ENCODE data around the gene KIF6. TPM values are rescaled to one million over a fixed set of nuclear protein-coding genes. Genes with fewer than 3 reads are reported as not detected.
A peak's percentile ranks its signal among the peaks of the same experiment; 100 is the strongest.

KIF6 gene
- total and polyA plus RNA-seq, 11 donors, result 0.06 to 0.77 (median 0.48) TPM

DNA sequence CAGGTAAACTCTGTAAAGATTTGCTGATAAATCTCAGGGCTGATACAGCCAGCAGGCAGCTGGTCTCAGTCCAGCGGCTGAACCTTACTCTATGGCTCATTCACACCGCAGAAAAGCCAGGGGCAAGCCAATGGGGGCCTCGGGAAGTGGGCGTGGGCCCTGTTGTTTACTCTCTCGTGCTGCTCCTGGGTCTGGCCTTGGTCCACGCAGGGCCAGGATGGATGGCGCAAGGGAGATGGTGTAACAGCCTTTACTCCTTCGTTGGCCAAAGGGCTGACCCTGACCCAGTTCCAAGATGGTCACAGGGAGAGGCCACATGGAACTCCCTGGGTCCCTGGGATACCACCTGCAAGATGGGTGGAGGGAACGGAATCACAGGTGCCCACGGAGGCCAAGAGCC is 427.1 kb downstream of the KIF6 start:
- DNase-seq, result no peak
- intact Hi-C loops (cut with DNase I), result no loop called here

DNA sequence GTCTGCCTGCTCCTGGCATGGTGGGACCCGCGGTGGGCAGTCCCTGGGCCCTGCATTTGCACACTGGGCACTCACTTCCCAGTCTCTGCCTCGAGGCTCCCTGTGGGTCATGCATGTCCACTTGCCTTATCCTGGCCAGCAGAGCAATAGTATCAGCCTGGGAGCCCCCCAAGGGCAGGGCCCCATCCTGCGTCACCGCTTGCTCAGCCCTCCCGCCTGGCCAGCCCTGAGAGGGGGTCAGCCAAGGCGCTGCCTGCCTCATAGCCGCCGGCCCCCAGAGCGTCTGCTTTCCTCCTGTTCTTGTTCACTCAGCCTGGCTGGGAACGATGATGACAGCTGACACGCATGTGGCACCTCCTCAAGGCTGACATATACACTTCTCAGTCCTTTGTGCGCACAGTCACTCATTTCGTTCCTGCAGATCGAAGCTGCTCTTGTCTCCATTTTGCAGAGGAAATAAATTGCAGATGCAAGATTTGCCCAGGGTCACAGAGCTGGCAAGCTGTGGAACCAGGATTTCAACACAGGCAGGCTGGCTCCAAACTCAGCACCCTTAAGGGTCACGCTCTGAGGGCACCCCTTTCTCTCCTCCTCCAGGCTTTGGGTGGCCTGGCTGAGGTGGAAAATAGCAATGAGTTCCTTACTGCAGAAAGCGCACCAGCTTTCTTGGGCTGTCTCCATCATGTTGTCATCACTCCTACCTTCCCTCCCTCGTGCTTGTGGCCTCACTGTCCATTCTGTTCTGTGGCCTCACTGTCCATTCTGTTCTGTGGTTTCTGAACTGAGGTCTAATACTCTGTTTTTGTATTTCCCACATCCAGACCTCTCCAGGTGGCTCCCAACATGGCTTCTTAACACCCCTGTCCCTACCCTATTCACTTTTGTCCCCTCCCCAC is 428.2 kb downstream of the KIF6 start:
- peaks cover 0 to 18% (median 0%) of the 10 kb centered on the region in 9 donors for H3K27me3 ChIP-seq
- H3K4me3 ChIP-seq, result no peak overlapping the region
- peak in 3 of 5 donors; percentile 63 to 78 (median 70) for DNase-seq
- intact Hi-C loops (cut with DNase I), result no loop called here
- H3K9me3 ChIP-seq, result no peaks in the 10 kb centered on the region
- no peak for TF ChIP-seq POLR2A (IDR thresholded peaks at IDR 0.05)
- TF ChIP-seq, protein P1, sequence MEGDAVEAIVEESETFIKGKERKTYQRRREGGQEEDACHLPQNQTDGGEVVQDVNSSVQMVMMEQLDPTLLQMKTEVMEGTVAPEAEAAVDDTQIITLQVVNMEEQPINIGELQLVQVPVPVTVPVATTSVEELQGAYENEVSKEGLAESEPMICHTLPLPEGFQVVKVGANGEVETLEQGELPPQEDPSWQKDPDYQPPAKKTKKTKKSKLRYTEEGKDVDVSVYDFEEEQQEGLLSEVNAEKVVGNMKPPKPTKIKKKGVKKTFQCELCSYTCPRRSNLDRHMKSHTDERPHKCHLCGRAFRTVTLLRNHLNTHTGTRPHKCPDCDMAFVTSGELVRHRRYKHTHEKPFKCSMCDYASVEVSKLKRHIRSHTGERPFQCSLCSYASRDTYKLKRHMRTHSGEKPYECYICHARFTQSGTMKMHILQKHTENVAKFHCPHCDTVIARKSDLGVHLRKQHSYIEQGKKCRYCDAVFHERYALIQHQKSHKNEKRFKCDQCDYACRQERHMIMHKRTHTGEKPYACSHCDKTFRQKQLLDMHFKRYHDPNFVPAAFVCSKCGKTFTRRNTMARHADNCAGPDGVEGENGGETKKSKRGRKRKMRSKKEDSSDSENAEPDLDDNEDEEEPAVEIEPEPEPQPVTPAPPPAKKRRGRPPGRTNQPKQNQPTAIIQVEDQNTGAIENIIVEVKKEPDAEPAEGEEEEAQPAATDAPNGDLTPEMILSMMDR (IDR thresholded peaks at IDR 0.05), result no peak
- 30 to 38% (median 36%) methylated on average over 14 to 18 of the region's 18 CpGs for WGBS, 4 donors
- ATAC-seq, result peak; percentile 36 to 91 (median 84)
- H3K4me1 ChIP-seq, result peaks cover 0 to 17% (median 1%) of the 10 kb centered on the region in 12 donors
- H3K27ac ChIP-seq, result no peak overlapping the region
- H3K36me3 ChIP-seq, result no peaks in the 10 kb centered on the region

More for the DNA sequence above, 427.1 kb downstream of the KIF6 start:
- no peak overlapping the region for H3K27ac ChIP-seq
- H3K4me3 ChIP-seq, result no peak overlapping the region
- peaks cover 0 to 17% (median 2%) of the 10 kb centered on the region in 12 donors for H3K4me1 ChIP-seq
- no peaks in the 10 kb centered on the region for H3K36me3 ChIP-seq
- WGBS, 4 donors, result 76 to 88% (median 83%) methylated on average over 4 to 10 of the region's 10 CpGs
- no peak for TF ChIP-seq POLR2A (IDR thresholded peaks at IDR 0.05)
- TF ChIP-seq, protein P1 (IDR thresholded peaks at IDR 0.05), result no peak
- no peaks in the 10 kb centered on the region for H3K9me3 ChIP-seq
- no peak for ATAC-seq
- H3K27me3 ChIP-seq, result peaks cover 0 to 24% (median 0%) of the 10 kb centered on the region in 9 donors

DNA sequence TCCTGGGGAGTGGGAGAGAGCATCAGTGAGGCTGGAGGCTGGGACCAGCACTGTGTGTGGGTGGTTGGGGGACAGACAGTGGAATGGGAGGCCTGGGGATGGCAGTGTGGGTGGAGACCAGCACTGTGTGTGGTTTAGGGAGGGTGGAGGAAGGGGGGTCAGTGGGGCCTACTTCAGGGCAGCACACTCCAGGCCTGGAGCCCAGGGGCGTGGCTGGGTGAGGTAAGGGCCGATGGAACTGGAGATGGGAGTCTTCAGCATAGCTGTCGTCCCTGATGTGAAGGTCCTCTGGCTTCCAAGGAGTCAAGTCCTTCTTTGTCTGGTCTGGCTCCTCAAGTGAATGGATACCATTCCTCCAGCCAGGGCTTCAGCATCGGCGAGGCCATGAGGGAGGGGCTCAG is 429.6 kb downstream of the KIF6 start:
- no peak overlapping the region for H3K27ac ChIP-seq
- WGBS, 4 donors, result 63 to 79% (median 73%) methylated on average over 5 of the region's 5 CpGs
- peak in 3 of 4 donors; percentile 14 to 38 (median 24) for ATAC-seq
- DNase-seq, result peak in 1 of 5 donors; percentile 50
- peaks cover 0 to 17% (median 1%) of the 10 kb centered on the region in 12 donors for H3K4me1 ChIP-seq
- H3K9me3 ChIP-seq, result no peaks in the 10 kb centered on the region
- H3K36me3 ChIP-seq, result no peaks in the 10 kb centered on the region
- peaks cover 0 to 18% (median 0%) of the 10 kb centered on the region in 9 donors for H3K27me3 ChIP-seq
- no peak for TF ChIP-seq POLR2A (IDR thresholded peaks at IDR 0.05)
- TF ChIP-seq, protein P1 (IDR thresholded peaks at IDR 0.05), result no peak
- H3K4me3 ChIP-seq, result no peak overlapping the region
- intact Hi-C loops (cut with DNase I), result no loop called here

DNA sequence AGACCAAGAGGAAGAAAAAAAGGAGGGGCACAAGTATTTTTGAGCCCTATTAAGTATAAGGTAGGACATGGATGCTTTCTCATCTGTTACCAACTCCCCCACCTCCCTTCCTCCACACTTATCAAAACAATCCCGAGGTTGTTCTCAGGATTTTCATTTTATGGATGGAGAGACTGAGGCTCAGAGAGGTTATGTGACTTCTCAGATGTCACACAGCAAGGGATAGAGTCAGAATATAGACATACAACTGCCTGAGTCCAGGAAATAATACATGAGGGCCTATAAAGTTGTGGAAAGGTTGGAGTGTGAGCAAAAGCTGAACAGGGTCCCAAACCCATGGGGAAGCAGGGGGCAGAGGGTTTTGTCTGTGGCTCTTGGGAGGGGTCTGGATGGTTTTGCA is 430.3 kb downstream of the KIF6 start:
- no peak for DNase-seq
- Histone ChIP-seq H3K4me3 (no peak overlapping the region), H3K27me3 (peaks cover 0 to 14% (median 0%) of the 10 kb centered on the region in 9 donors), H3K9me3 (no peaks in the 10 kb centered on the region), H3K4me1 (peaks cover 0 to 17% (median 1%) of the 10 kb centered on the region in 12 donors), H3K27ac (no peak overlapping the region), H3K36me3 (no peaks in the 10 kb centered on the region)
- TF ChIP-seq POLR2A (IDR thresholded peaks at IDR 0.05), result no peak
- TF ChIP-seq, protein P1 (IDR thresholded peaks at IDR 0.05), result no peak
- ATAC-seq, result no peak
- intact Hi-C loops (cut with DNase I), result no loop called here
- WGBS, 4 donors, result 58 to 66% (median 60%) methylated on average over 1 of the region's 1 CpG
